Lower leg skin (tissue), 3 donors: ENCODE measurements around the gene DOCK11.

ENCODE experiments used
- POLR2A ChIP-seq, 2 donors: fragments of 450-650 bp; IDR thresholded peaks; one replicate each; pipeline ENCODE4 v1.6.1; 2016 to 2017; ENCODE audit warnings: antibody characterized with exemption in 2 of 2, mild to moderate bottlenecking in 1 of 2, moderate library complexity in 1 of 2
- TF ChIP-seq, protein P1 (sequence below), 3 donors: fragments of 450-650 bp; IDR thresholded peaks; one replicate each; pipeline ENCODE4 v1.5.1; 2016; ENCODE audit warnings: antibody characterized with exemption in 3 of 3, mild to moderate bottlenecking in 3 of 3, moderate library complexity in 2 of 3

DNA sequence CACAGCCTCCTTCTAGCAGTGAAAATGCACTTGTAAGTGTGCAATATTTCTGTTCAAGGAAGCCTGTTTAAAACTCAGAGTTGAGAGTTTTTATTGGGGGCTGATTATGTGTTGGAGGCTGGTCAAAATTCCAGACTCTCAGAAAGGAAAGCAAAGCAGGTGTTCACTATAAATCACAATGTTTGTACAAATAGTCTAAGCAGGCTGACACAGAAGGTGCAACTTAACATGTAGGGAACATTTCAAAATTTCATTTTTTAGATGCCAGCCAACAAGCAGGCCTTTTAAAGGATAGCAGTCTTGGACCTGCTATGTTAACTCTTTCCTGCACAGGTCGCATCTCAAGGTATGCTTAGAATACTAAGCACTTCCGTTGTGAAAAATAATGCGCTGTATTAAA is 119.5 kb downstream of the DOCK11 start:
- no peak for TF ChIP-seq POLR2A (IDR thresholded peaks at IDR 0.05)
- TF ChIP-seq, protein P1, sequence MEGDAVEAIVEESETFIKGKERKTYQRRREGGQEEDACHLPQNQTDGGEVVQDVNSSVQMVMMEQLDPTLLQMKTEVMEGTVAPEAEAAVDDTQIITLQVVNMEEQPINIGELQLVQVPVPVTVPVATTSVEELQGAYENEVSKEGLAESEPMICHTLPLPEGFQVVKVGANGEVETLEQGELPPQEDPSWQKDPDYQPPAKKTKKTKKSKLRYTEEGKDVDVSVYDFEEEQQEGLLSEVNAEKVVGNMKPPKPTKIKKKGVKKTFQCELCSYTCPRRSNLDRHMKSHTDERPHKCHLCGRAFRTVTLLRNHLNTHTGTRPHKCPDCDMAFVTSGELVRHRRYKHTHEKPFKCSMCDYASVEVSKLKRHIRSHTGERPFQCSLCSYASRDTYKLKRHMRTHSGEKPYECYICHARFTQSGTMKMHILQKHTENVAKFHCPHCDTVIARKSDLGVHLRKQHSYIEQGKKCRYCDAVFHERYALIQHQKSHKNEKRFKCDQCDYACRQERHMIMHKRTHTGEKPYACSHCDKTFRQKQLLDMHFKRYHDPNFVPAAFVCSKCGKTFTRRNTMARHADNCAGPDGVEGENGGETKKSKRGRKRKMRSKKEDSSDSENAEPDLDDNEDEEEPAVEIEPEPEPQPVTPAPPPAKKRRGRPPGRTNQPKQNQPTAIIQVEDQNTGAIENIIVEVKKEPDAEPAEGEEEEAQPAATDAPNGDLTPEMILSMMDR (IDR thresholded peaks at IDR 0.05), result no peak
